Prostate gland (tissue), 2 donors: Measurements from ENCODE around the gene KLHL25.

Experiments used
- POLR2A ChIP-seq: fragments of 450-650 bp; IDR thresholded peaks from one replicate; pipeline ENCODE4 v1.6.1; 2016; ENCODE audit warnings: antibody characterized with exemption, mild to moderate bottlenecking
- POLR2AphosphoS5 ChIP-seq: sonication (generic); formaldehyde crosslinking; IDR thresholded peaks from one replicate; pipeline ENCODE4 v1.6.1; 2017; ENCODE audit warnings: antibody characterized with exemption
- TF ChIP-seq, protein P1 (sequence below), 4 experiments: fragments of 200-600 bp in 2 of 4; fragments of 450-650 bp in 2 of 4; sonication (generic) in 2 of 4; IDR thresholded peaks; 1 replicate in 3 of 4; 2 replicates in 1 of 4; pipeline ENCODE4 v1.5.1; 2016 to 2019; ENCODE audit warnings: antibody characterized with exemption in 4 of 4, mild to moderate bottlenecking in 2 of 4, moderate library complexity in 2 of 4

DNA sequence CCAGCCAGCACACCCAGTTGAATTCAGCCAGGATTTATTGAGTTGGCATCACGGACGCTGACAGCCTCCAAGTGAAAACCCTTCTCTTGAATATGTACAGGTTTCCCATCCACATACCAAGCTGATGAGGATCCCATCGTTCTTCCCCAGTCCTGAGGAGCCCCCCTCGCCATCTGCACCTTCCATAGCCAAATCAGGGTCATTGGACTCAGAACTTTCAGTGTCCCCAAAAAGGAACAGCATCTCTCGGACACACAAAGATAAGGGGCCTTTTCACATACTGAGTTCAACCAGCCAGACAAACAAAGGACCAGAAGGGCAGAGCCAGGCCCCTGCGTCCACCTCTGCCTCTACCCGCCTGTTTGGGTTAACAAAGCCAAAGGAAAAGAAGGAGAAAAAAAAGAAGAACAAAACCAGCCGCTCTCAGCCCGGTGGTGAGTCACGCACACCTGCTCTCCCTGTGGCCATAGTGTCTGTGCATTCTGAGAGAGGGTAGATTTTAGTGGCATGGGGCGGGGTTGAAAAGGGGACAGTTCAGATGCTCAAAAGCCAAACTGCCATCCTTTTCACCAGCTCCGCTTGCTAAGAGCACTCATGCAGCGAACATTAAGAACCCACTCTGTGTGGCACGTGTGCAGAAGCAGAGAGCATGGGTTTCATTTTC is 51.2 kb downstream of the KLHL25 start:
- TF ChIP-seq, protein P1, sequence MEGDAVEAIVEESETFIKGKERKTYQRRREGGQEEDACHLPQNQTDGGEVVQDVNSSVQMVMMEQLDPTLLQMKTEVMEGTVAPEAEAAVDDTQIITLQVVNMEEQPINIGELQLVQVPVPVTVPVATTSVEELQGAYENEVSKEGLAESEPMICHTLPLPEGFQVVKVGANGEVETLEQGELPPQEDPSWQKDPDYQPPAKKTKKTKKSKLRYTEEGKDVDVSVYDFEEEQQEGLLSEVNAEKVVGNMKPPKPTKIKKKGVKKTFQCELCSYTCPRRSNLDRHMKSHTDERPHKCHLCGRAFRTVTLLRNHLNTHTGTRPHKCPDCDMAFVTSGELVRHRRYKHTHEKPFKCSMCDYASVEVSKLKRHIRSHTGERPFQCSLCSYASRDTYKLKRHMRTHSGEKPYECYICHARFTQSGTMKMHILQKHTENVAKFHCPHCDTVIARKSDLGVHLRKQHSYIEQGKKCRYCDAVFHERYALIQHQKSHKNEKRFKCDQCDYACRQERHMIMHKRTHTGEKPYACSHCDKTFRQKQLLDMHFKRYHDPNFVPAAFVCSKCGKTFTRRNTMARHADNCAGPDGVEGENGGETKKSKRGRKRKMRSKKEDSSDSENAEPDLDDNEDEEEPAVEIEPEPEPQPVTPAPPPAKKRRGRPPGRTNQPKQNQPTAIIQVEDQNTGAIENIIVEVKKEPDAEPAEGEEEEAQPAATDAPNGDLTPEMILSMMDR (IDR thresholded peaks at IDR 0.05), result no peak
- no peak for TF ChIP-seq POLR2A
- no peak for TF ChIP-seq POLR2AphosphoS5
